ENCODE measurements around the gene RIN3. TPM values are rescaled to one million over a fixed set of nuclear protein-coding genes. Genes with fewer than 3 reads are reported as not detected.

Gene RIN3
- total RNA-seq, 6 experiments from 2014 or later: 19.7 to 26.0 (median 24.6) TPM

GRCh38 chr14:92490239-92490959 is 23.2 kb upstream of the RIN3 start:
- H3K4me1 Mint-ChIP-seq (ENCODE audit: low read depth): peaks cover 28% of the 10 kb centered on the region
- DNase-seq: no peak
- H3K9me3 Mint-ChIP-seq: no peaks in the 10 kb centered on the region
- H3K36me3 Mint-ChIP-seq (ENCODE audit: low read depth): no peaks in the 10 kb centered on the region
- H3K27ac Mint-ChIP-seq: no peak overlapping the region
- H3K27me3 Mint-ChIP-seq (ENCODE audit: insufficient read depth): peaks cover 7% of the 10 kb centered on the region
- H3K4me3 Mint-ChIP-seq: no peak overlapping the region
- TF ChIP-seq, protein P1, sequence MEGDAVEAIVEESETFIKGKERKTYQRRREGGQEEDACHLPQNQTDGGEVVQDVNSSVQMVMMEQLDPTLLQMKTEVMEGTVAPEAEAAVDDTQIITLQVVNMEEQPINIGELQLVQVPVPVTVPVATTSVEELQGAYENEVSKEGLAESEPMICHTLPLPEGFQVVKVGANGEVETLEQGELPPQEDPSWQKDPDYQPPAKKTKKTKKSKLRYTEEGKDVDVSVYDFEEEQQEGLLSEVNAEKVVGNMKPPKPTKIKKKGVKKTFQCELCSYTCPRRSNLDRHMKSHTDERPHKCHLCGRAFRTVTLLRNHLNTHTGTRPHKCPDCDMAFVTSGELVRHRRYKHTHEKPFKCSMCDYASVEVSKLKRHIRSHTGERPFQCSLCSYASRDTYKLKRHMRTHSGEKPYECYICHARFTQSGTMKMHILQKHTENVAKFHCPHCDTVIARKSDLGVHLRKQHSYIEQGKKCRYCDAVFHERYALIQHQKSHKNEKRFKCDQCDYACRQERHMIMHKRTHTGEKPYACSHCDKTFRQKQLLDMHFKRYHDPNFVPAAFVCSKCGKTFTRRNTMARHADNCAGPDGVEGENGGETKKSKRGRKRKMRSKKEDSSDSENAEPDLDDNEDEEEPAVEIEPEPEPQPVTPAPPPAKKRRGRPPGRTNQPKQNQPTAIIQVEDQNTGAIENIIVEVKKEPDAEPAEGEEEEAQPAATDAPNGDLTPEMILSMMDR (IDR thresholded peaks at IDR 0.05): no peak

GRCh38 chr14:92491782-92492181 is 21.8 kb upstream of the RIN3 start:
- H3K4me3 Mint-ChIP-seq: no peak overlapping the region
- no peak overlapping the region for H3K27ac Mint-ChIP-seq
- no peak for DNase-seq
- H3K27me3 Mint-ChIP-seq (ENCODE audit: insufficient read depth): peaks cover 5% of the 10 kb centered on the region
- no peaks in the 10 kb centered on the region for H3K9me3 Mint-ChIP-seq
- no peaks in the 10 kb centered on the region for H3K36me3 Mint-ChIP-seq (ENCODE audit: low read depth)
- peaks cover 34% of the 10 kb centered on the region for H3K4me1 Mint-ChIP-seq (ENCODE audit: low read depth)
- TF ChIP-seq, protein P1 (IDR thresholded peaks at IDR 0.05): no peak

GRCh38 chr14:92492258-92492657 is 21.3 kb upstream of the RIN3 start:
- TF ChIP-seq, protein P1 (IDR thresholded peaks at IDR 0.05): no peak
- H3K36me3 Mint-ChIP-seq (ENCODE audit: low read depth): no peaks in the 10 kb centered on the region
- peaks cover 5% of the 10 kb centered on the region for H3K27me3 Mint-ChIP-seq (ENCODE audit: insufficient read depth)
- H3K27ac Mint-ChIP-seq: no peak overlapping the region
- peaks cover 29% of the 10 kb centered on the region for H3K4me1 Mint-ChIP-seq (ENCODE audit: low read depth)
- H3K9me3 Mint-ChIP-seq: no peaks in the 10 kb centered on the region
- DNase-seq: no peak
- H3K4me3 Mint-ChIP-seq: no peak overlapping the region

- TF ChIP-seq, protein P1 (IDR thresholded peaks at IDR 0.05): no peak
- Mint-ChIP-seq H3K36me3 (ENCODE audit: low read depth) (no peaks in the 10 kb centered on the region), H3K4me3 (no peak overlapping the region), H3K4me1 (ENCODE audit: low read depth) (peaks cover 28% of the 10 kb centered on the region), H3K27me3 (ENCODE audit: insufficient read depth) (peaks cover 5% of the 10 kb centered on the region; the same call in 1 of the 2 replicates), H3K27ac (no peak overlapping the region), H3K9me3 (no peaks in the 10 kb centered on the region)
- DNase-seq: no peak
Observed at GRCh38 chr14:92493024-92493423, 20.6 kb upstream of the RIN3 start.

DNA sequence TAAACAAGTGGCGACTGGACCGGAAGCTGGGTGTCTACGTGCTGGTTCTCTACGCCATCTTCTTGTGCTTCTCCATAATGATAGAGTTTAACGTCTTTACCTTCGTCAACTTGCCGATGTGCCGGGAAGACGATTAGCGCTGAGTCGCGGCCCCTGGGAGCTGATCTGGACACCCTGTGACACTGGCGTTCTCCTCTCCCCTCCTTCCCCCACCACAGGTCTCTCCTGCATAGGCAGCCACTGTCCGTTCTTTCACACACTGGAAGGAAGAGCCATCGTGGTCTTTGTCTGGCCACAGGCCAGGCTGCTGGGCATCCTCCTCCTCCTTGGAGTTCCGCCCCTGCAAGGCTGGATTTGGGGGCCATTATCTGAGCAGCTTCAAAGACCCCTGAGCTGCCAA is 20.1 kb upstream of the RIN3 start:
- TF ChIP-seq, protein P1 (IDR thresholded peaks at IDR 0.05): no peak
- Mint-ChIP-seq H3K4me1 (ENCODE audit: low read depth) (peaks cover 28% of the 10 kb centered on the region), H3K36me3 (ENCODE audit: low read depth) (no peaks in the 10 kb centered on the region), H3K27me3 (ENCODE audit: insufficient read depth) (peaks cover 5% of the 10 kb centered on the region; the same call in 1 of the 2 replicates), H3K4me3 (no peak overlapping the region), H3K27ac (no peak overlapping the region), H3K9me3 (no peaks in the 10 kb centered on the region)
- no peak for DNase-seq

All from HFFc6 (cell line).